ENCODE results near the gene AGBL3. TPM values are rescaled to one million over a fixed set of nuclear protein-coding genes. Genes with fewer than 3 reads are reported as not detected.

Gene AGBL3
- polyA plus RNA-seq, 2 of the 4 experiments (the other 2 are of a cell fraction) = 2.2 to 4.3 TPM

DNA sequence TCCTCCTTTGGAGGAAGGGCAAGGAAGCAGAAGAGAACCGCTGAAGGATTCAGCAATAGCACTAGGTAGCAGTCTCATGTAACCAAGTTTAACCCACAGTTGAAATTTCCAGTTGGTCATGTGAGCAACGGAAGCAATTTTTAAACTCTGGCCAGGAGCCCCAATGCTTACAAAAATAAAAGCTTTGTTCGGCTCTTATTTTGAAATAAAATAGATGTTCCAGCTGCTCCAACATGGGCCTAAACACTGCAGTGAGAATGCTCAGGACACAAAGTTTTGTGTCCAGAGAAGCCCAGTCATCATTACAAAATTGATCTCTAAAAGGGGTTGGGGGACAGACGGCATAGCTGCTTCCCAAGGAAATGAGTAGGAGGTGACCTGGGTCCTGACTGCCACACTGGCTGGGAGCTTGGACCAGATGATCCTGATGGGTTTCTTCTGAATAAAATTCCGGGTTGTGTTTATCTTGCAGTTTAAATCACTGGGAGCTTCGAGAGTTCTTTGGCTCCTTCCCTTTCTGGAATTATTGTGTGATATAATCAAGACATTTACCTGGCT is 161.1 kb downstream of the AGBL3 start:
- ATAC-seq = peak; percentile 42 to 43; a peak in 3 of 6 replicates
- H3K9me3 ChIP-seq = no peaks in the 10 kb centered on the region
- CTCF ChIA-PET = interaction anchor here (0.8 to 3.1 kb wide), 5 partner anchors 10 to 161 kb away, joined by 3 to 10 read pairs (median 4); partner anchors contain the start of genes AGBL3 and CYREN

GRCh38 chr7:135147899-135148721 is 161.8 kb downstream of the AGBL3 start, which contains the start of gene TMEM140:
TSS of gene TMEM140 (plus strand) at chr7:135148072. CDS start at chr7:135164442, 16,370 bp downstream.
- ATAC-seq (peak; percentile 77 to 83), FAIRE-seq (no peak)

More for the DNA sequence above, 161.1 kb downstream of the AGBL3 start:
- peak overlapping the region; percentile 61 to 72 for H3K27ac ChIP-seq
- H3K4me1 ChIP-seq = peaks cover 16% of the 10 kb centered on the region
- peak overlapping the region; percentile 41 for H3K4me3 ChIP-seq
- 27% methylated on average over 6 of the region's 6 CpGs for whole genome bisulfite sequencing (ENCODE audit: missing lambda C conversion rate)
- DNase-seq (ENCODE audit: low read depth in 1 of 2, low spot score in 1 of 2) (no peak), FAIRE-seq (no peak)
- peak overlapping the region; percentile 85 for H3K4me2 ChIP-seq
- no peak for TF ChIP-seq PBX3 (IDR thresholded peaks at IDR 0.05)
- 0 out of 2 replicates have a peak, but pooled peaks have one; percentile 2 for TF ChIP-seq USF2 (IDR thresholded peaks at IDR 0.05)
- POLR2A ChIA-PET = interaction anchor here (1.7 to 2.0 kb wide), 2 partner anchors 22 to 161 kb away, joined by 4 to 12 read pairs; partner anchors contain the start of gene AGBL3

GRCh38 chr7:135150072-135150782 is 163.9 kb downstream of the AGBL3 start:
- DNase-seq (ENCODE audit: low read depth in 1 of 2, low spot score in 1 of 2) = no peak
- peaks cover under 1% of the 10 kb centered on the region; the same call in 2 of the 3 replicates for H3K9me3 ChIP-seq
- no peak overlapping the region for H3K4me3 ChIP-seq
- no peak for ATAC-seq
- no peak overlapping the region for H3K4me2 ChIP-seq
- H3K27ac ChIP-seq = no peak overlapping the region
- H3K4me1 ChIP-seq = peaks cover 16% of the 10 kb centered on the region
- FAIRE-seq = no peak
- TF ChIP-seq CEBPB (IDR thresholded peaks at IDR 0.05) (no peak), FOXS1 (CRISPR knock-in tag; IDR thresholded peaks at IDR 0.05) (no peak), NFE2L2 (conservative IDR thresholded peaks at IDR 0.05; ENCODE audit: low read length) (no peak), BCL3 (IDR thresholded peaks at IDR 0.05) (no peak)
- TF ChIP-seq, protein P1, sequence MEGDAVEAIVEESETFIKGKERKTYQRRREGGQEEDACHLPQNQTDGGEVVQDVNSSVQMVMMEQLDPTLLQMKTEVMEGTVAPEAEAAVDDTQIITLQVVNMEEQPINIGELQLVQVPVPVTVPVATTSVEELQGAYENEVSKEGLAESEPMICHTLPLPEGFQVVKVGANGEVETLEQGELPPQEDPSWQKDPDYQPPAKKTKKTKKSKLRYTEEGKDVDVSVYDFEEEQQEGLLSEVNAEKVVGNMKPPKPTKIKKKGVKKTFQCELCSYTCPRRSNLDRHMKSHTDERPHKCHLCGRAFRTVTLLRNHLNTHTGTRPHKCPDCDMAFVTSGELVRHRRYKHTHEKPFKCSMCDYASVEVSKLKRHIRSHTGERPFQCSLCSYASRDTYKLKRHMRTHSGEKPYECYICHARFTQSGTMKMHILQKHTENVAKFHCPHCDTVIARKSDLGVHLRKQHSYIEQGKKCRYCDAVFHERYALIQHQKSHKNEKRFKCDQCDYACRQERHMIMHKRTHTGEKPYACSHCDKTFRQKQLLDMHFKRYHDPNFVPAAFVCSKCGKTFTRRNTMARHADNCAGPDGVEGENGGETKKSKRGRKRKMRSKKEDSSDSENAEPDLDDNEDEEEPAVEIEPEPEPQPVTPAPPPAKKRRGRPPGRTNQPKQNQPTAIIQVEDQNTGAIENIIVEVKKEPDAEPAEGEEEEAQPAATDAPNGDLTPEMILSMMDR (IDR thresholded peaks at IDR 0.05) = no peak
- ChIA-PET POLR2A (no interaction called here), CTCF (interaction anchor here (0.9 to 2.0 kb wide), 3 partner anchors 20 to 164 kb away, joined by 3 to 5 read pairs (median 3); partner anchors contain the start of genes AGBL3 and CYREN)
- 63% methylated on average over 8 of the region's 8 CpGs for WGBS (ENCODE audit: missing lambda C conversion rate)

More at GRCh38 chr7:135147899-135148721, 161.8 kb downstream of the AGBL3 start, which contains the start of gene TMEM140:
- Histone ChIP-seq H3K4me1 (peaks cover 16% of the 10 kb centered on the region), H3K9me3 (no peaks in the 10 kb centered on the region), H3K27ac (peak within 1 kb of the TSS; percentile 61 to 72), H3K4me2 (peak within 1 kb of the TSS; percentile 85), H3K4me3 (peak within 1 kb of the TSS; percentile 41)
- 0 out of 2 replicates have a peak, but pooled peaks have one; percentile 24 for TF ChIP-seq MAX (IDR thresholded peaks at IDR 0.05)
- TF ChIP-seq HDAC2 (IDR thresholded peaks at IDR 0.05) = no peak
- TF ChIP-seq TP53 (CRISPR knock-in tag; IDR thresholded peaks at IDR 0.05) = no peak
- TF ChIP-seq MAFK (IDR thresholded peaks at IDR 0.05; ENCODE audit: partially characterized antibody) = no peak
- TF ChIP-seq SMC3 (IDR thresholded peaks at IDR 0.05) = no peak
- TF ChIP-seq POLR2AphosphoS2 (conservative IDR thresholded peaks at IDR 0.05; ENCODE audit: low read length) = no peak
- TF ChIP-seq RCOR1 (IDR thresholded peaks at IDR 0.05; ENCODE audit: low read depth, low read length) = no peak
- no peak for TF ChIP-seq JUN (IDR thresholded peaks at IDR 0.05)
- TF ChIP-seq NR3C1 (IDR thresholded peaks at IDR 0.05) = no peak
- TF ChIP-seq CEBPB (IDR thresholded peaks at IDR 0.05) = peak; percentile 57 to 68; a peak in 3 of 4 replicates
- WGBS (ENCODE audit: missing lambda C conversion rate) = 14% methylated on average over 13 of the region's 13 CpGs
- CTCF ChIA-PET = interaction anchor here (0.9 to 3.1 kb wide), 5 partner anchors 9 to 161 kb away, joined by 3 to 10 read pairs (median 3); partner anchors contain the start of genes AGBL3 and CYREN
- POLR2A ChIA-PET = interaction anchor here (1.7 to 2.0 kb wide), 2 partner anchors 21 to 162 kb away, joined by 4 to 12 read pairs; partner anchors contain the start of gene AGBL3
- peak in 1 of 2 experiments; percentile 56 for DNase-seq (ENCODE audit: low read depth in 1 of 2, low spot score in 1 of 2)
